ENCODE results near the gene DUSP22.

DNA sequence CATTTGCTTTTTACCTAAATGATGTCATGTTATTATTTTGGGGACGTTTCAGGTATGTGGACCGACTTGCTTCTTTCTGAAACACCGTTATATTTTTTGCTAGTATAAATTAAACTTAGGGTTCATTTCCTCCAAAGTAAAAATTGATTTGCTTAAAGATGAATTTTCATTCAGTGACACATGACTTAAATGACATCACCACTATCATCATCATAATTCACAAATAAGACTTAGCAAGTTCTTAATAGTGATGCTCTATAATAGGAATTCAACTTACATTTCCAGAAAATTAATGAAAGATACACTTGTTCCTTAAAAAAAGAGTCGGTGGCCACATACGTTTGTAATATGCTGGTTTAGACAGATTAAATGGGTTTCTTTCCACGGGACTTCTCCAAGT is 108.5 kb downstream of the DUSP22 start:
- no peak for TF ChIP-seq POLR2A (IDR thresholded peaks at IDR 0.05)
- no peak for TF ChIP-seq CTCF (IDR thresholded peaks at IDR 0.05)

Measured in stomach (tissue), 4 donors.